K562 (cell line): Measurements from ENCODE around the gene GGT5. TPM values are rescaled to one million over a fixed set of nuclear protein-coding genes. Genes with fewer than 3 reads are reported as not detected.
"Not testable (repeated sequence)": the region's sequence is repeated elsewhere in the genome, so short reads cannot be mapped to it uniquely, and the experiment has no call there.

Source experiments
- ATAC-seq: fragments of 200-7000 bp; cut with Tn5 transposase; 3 replicates; pipeline ENCODE4 v1.9.1; 2020; ENCODE audit warnings: moderate library complexity
- BruUV-seq: library from RNA; stranded (reverse); fragments of 400-500 nt; replicated peaks from 2 replicates; lab custom pipeline; 2021; lab: Mats Ljungman, UMichigan
- CTCF ChIA-PET: fragments of 300-600 bp; formaldehyde crosslinking; extraction: SDS; loops from one replicate; lab custom pipeline; 2021; ENCODE audit warnings: low intra/inter-chr PET ratio; lab: Yijun Ruan, JAX
- POLR2A ChIA-PET: fragments of 300-600, 350-650 bp; sonication (Branson Sonifier 250); formaldehyde crosslinking; extraction: SDS; loops from one replicate; lab custom pipeline; 2021; ENCODE audit warnings: antibody characterized with exemption, inconsistent platforms; lab: Yijun Ruan, JAX
- DNase-seq, 4 experiments: peaks; one replicate each; pipeline versions ENCODE4 v3.0.0 to v3.0.0-alpha.2; 2011 to 2018; ENCODE audit warnings: low spot score in 3 of 4, mixed read lengths in 3 of 4; ENCODE audit errors: extremely low read depth in 1 of 4
- FAIRE-seq: peaks from 2 replicates; lab custom pipeline; 2011; peaks lifted over from hg19 to GRCh38; lab: Jason Lieb, UNC
- H2AFZ ChIP-seq: 2 replicates; pipeline ENCODE4 v1.6.0; 2011; ENCODE audit warnings: low read depth, low read length, control low read depth, inconsistent platforms
- H3K27ac ChIP-seq: fragments of 200-600 bp; 3 replicates; pipeline ENCODE4 v1.8.0; 2011; ENCODE audit warnings: low read depth, mild to moderate bottlenecking, control low read depth, inconsistent platforms, low read length, moderate library complexity, mixed read lengths; ENCODE audit errors: extremely low read depth
- H3K27me3 ChIP-seq, 2 experiments: fragments of 300-600 bp in 1 of 2; 2 replicates in 1 of 2; 3 replicates in 1 of 2; pipeline versions ENCODE4 v1.6.0 to v1.8.0; 2011; ENCODE audit warnings: inconsistent platforms in 2 of 2, low read length in 2 of 2, mild to moderate bottlenecking in 1 of 2, mixed read lengths in 1 of 2, moderate library complexity in 1 of 2; ENCODE audit not compliant: control insufficient read depth in 2 of 2, insufficient read depth in 2 of 2
- H3K36me3 ChIP-seq: fragments of 300-600 bp; 3 replicates; pipeline ENCODE4 v1.8.0; 2011; ENCODE audit warnings: mild to moderate bottlenecking, low read length, inconsistent platforms; ENCODE audit not compliant: control insufficient read depth, insufficient read depth
- H3K4me1 ChIP-seq, 2 experiments: fragments of 200-600 bp in 1 of 2; replicated peaks in 1 of 2; 2 replicates in 1 of 2; 3 replicates in 1 of 2; pipeline versions ENCODE4 v1.5.1 to v1.8.0; 2011; ENCODE audit warnings: inconsistent platforms in 2 of 2, low read length in 2 of 2, mild to moderate bottlenecking in 1 of 2, mixed read lengths in 1 of 2, moderate library complexity in 1 of 2; ENCODE audit not compliant: control insufficient read depth in 2 of 2, insufficient read depth in 2 of 2
- H3K4me2 ChIP-seq: 2 replicates; pipeline ENCODE4 v1.6.1; 2011; ENCODE audit warnings: low read length, control low read depth, inconsistent platforms, mixed read lengths; ENCODE audit not compliant: insufficient read depth
- H3K4me3 ChIP-seq: fragments of 200-600 bp; sonication (generic), shearing (Covaris generic); 2 replicates; pipeline ENCODE4 v1.5.1; 2016; ENCODE audit warnings: control low read depth, inconsistent platforms
- H3K79me2 ChIP-seq: fragments of 200-600 bp; 3 replicates; pipeline ENCODE4 v1.8.0; 2011; ENCODE audit warnings: low read length, inconsistent platforms; ENCODE audit not compliant: control insufficient read depth, insufficient read depth
- H3K9ac ChIP-seq, 2 experiments: 2 replicates each; pipeline versions ENCODE4 v1.6.0 to v1.6.1; 2011; ENCODE audit warnings: low read depth in 2 of 2, low read length in 2 of 2, control low read depth in 1 of 2, inconsistent platforms in 1 of 2, mild to moderate bottlenecking in 1 of 2, mixed read lengths in 1 of 2; ENCODE audit not compliant: insufficient read depth in 1 of 2
- H3K9me1 ChIP-seq: one replicate; pipeline ENCODE4 v1.6.0; 2011; ENCODE audit warnings: inconsistent platforms, mild to moderate bottlenecking, low read length, moderate library complexity; ENCODE audit not compliant: control insufficient read depth, insufficient read depth
- H3K9me3 ChIP-seq: replicated peaks from 2 replicates; pipeline ENCODE4 v1.5.1; 2011; ENCODE audit warnings: low read depth, low read length, inconsistent platforms; ENCODE audit not compliant: control insufficient read depth, insufficient read depth
- H4K20me1 ChIP-seq: replicated peaks from 2 replicates; pipeline ENCODE4 v1.6.1; 2011; ENCODE audit warnings: low read length, inconsistent platforms, mixed read lengths; ENCODE audit not compliant: control insufficient read depth, insufficient read depth
- ETS2 ChIP-seq: IDR thresholded peaks from 2 replicates; pipeline ENCODE4 v1.6.1; 2016; ENCODE audit warnings: borderline replicate concordance, missing genetic modification characterization, mild to moderate bottlenecking, moderate library complexity, missing compliant biosample characterization; ENCODE audit not compliant: poor library complexity, severe bottlenecking
- KAT8 ChIP-seq: fragments of 450-650 bp; IDR thresholded peaks from 2 replicates; pipeline ENCODE4 v1.6.1; 2016; ENCODE audit warnings: low read depth, mild to moderate bottlenecking
- RNF219 ChIP-seq: fragments of 250-450 bp; sonication (Bioruptor Pico); IDR thresholded peaks from 2 replicates; pipeline ENCODE4 v1.5.0; 2022; ENCODE audit warnings: mild to moderate bottlenecking
- ZNF134 ChIP-seq: fragments of 250-450 bp; sonication (Bioruptor Pico); conservative IDR thresholded peaks from 2 replicates; pipeline ENCODE4 v1.4.0; 2020
- WGBS: fragments of 100-300 bp; shearing (Covaris generic); methylation state at CpG from one replicate; pipeline ENCODE4 v1.1.6; 2016; ENCODE audit warnings: low coverage, mixed read lengths; ENCODE audit not compliant: insufficient coverage; ENCODE audit errors: missing lambda C conversion rate; 5-methylcytosine and 5-hydroxymethylcytosine counted together
- in situ Hi-C: fragments of 300-500 bp; cut with MboI; formaldehyde crosslinking; loops from 4 replicates; pipeline ENCODE4 v1.15.0; 2018; ENCODE audit warnings: inconsistent platforms, mixed read lengths
- intact Hi-C: fragments of 100-400 bp; cut with micrococcal nuclease; formaldehyde crosslinking; loops from 2 replicates; pipeline ENCODE4 v1.14.2; 2022
- polyA plus RNA-seq, 8 experiments: library from polyadenylated mRNA; depleted of rRNA in 4 of 8; stranded (reverse) in 5 of 8; unstranded in 3 of 8; fragments of >200 nt; fragmentation: Nextera tagmentation in 2 of 8; fragmentation: Illumina TruSeq in 1 of 8; extraction: Ambion mirVana in 2 of 8; extraction: Trizol in 1 of 8; gene quantifications; 2 replicates each; pipeline versions ENCODE4 v1.2.1 to v1.2.3, GENCODE V29; 2011 to 2014; ENCODE audit warnings: inconsistent platforms in 1 of 8, missing spikeins in 1 of 8
- total RNA-seq, 7 experiments: library from RNA; depleted of rRNA in 6 of 7; stranded (reverse); fragments of >200 nt in 6 of 7; fragmentation: Illumina TruSeq in 2 of 7; extraction: Trizol in 2 of 7; gene quantifications; 2 replicates each; pipeline versions ENCODE4 v1.2.1 to v1.2.3, GENCODE V29; 2011 to 2021; ENCODE audit warnings: low replicate concordance in 1 of 7
- TF ChIP-seq, protein P1 (sequence below): fragments of 450-650 bp; formaldehyde crosslinking; IDR thresholded peaks from 2 replicates; pipeline ENCODE4 v1.4.0; 2020; ENCODE audit warnings: mild to moderate bottlenecking
- TF ChIP-seq, protein P2 (sequence below): sonication (generic); formaldehyde crosslinking; IDR thresholded peaks from 2 replicates; pipeline ENCODE4 v1.8.0; 2022; ENCODE audit warnings: mild to moderate bottlenecking, missing genetic modification reagents

The GGT5 gene
- total and polyA plus RNA-seq, 9 of the 15 experiments (the other 6 are each of a cell fraction or from before 2014, with no cell fraction given), result 0.07 to 0.69 (median 0.18) TPM; not detected in 4

DNA sequence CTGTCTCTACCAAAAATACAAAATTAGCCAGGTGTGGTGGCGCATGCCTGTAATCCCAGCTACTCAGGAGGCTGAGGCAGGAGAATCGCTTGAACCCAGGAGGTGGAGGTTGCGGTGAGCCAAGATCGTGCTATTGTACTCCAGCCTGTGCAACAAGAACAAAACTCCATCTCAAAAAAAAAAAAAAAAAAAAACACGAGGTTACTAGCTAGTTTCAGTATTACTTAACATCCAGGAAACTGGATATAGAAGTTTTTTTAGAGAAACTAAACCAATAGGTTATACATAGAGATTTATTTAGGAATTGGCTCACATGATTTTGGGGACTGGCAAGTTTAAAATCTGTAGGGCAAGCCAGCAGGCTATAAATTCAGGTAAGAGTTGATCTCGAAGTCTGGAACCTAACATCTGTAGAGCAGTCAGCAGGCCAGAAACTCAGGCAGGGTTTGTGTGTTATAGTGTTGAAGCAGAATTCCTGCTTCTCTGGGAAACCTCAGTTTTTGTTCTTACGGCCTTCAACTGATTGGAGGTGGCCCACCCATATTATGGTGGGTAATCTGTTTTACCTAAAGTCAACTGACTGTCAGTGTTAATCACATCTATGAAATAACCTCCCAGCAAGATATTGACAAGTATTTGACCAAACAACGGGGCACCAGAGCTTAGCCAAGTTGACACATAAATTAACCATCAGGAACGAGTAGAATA lies 3.7 kb downstream of the GGT5 start:
- TF ChIP-seq ZNF134 (CRISPR knock-in tag), result peak; percentile 89
- H3K4me3 ChIP-seq, H3K9me3 ChIP-seq, H3K79me2 ChIP-seq, H4K20me1 ChIP-seq, H3K27ac ChIP-seq, H2AFZ ChIP-seq, ATAC-seq, H3K9ac ChIP-seq, intact Hi-C loops, CTCF ChIA-PET, FAIRE-seq, H3K36me3 ChIP-seq, DNase-seq, H3K4me2 ChIP-seq, BruUV-seq, POLR2A ChIA-PET, H3K9me1 ChIP-seq, H3K27me3 ChIP-seq: not testable (repeated sequence)
- 30% methylated on average over 6 of the region's 9 CpGs for WGBS
- peaks cover 0 to 20% of the 10 kb centered on the region in 2 experiments; a peak in 2 of 5 replicates for H3K4me1 ChIP-seq
- in situ Hi-C loops, result loop anchor here (5.0 kb wide), 1 partner anchor 44 kb away; no protein-coding TSS in a partner anchor

DNA sequence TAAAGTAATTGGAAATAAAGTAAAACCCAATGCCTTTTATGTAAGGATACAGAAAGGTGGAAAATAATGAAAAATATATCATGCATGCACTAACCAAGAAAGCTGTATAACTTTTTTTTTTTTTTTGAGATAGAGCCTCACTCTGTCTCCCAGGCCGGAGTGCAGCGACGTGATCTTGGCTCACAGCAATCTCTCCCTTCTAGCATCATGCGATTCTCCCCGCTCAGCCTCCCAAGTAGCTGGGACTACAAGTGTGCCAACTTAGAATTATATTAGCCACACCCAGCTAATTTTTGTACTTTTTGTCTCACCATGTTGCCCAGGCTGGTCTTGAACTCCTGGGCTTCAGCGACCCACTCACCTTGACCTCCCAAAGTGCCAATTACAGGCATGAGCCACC lies 4.5 kb downstream of the GGT5 start:
- in situ Hi-C loops, result loop anchor here (5.0 kb wide), 1 partner anchor 43 kb away; no protein-coding TSS in a partner anchor
- Histone ChIP-seq H3K9me3 (no peaks in the 10 kb centered on the region), H3K27ac (no peak overlapping the region), H3K4me3 (no peak overlapping the region), H2AFZ (no peak overlapping the region), H3K27me3 (no peaks in the 10 kb centered on the region), H3K36me3 (no peaks in the 10 kb centered on the region), H3K9me1 (no peaks in the 10 kb centered on the region), H4K20me1 (no peaks in the 10 kb centered on the region), H3K4me2 (no peak overlapping the region), H3K79me2 (no peaks in the 10 kb centered on the region), H3K9ac (no peak overlapping the region), H3K4me1 (peaks cover 0 to 20% of the 10 kb centered on the region in 2 experiments; a peak in 2 of 5 replicates)
- intact Hi-C loops, result no loop called here
- ChIA-PET POLR2A (no interaction called here), CTCF (interaction anchor here (0.6 kb wide), 1 partner anchor 11 kb away, joined by 3 read pairs; no protein-coding TSS in a partner anchor)
- no TSS peak for BruUV-seq
- ATAC-seq (no peak), FAIRE-seq (no peak), DNase-seq (no peak)
- 70% methylated on average over 3 of the region's 6 CpGs for WGBS
- TF ChIP-seq RNF219 (CRISPR knock-in tag) (no peak), KAT8 (no peak), ETS2 (tag) (no peak)
- TF ChIP-seq, protein P1, sequence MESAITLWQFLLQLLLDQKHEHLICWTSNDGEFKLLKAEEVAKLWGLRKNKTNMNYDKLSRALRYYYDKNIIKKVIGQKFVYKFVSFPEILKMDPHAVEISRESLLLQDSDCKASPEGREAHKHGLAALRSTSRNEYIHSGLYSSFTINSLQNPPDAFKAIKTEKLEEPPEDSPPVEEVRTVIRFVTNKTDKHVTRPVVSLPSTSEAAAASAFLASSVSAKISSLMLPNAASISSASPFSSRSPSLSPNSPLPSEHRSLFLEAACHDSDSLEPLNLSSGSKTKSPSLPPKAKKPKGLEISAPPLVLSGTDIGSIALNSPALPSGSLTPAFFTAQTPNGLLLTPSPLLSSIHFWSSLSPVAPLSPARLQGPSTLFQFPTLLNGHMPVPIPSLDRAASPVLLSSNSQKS (CRISPR knock-in tag), result no peak
- TF ChIP-seq, protein P2, sequence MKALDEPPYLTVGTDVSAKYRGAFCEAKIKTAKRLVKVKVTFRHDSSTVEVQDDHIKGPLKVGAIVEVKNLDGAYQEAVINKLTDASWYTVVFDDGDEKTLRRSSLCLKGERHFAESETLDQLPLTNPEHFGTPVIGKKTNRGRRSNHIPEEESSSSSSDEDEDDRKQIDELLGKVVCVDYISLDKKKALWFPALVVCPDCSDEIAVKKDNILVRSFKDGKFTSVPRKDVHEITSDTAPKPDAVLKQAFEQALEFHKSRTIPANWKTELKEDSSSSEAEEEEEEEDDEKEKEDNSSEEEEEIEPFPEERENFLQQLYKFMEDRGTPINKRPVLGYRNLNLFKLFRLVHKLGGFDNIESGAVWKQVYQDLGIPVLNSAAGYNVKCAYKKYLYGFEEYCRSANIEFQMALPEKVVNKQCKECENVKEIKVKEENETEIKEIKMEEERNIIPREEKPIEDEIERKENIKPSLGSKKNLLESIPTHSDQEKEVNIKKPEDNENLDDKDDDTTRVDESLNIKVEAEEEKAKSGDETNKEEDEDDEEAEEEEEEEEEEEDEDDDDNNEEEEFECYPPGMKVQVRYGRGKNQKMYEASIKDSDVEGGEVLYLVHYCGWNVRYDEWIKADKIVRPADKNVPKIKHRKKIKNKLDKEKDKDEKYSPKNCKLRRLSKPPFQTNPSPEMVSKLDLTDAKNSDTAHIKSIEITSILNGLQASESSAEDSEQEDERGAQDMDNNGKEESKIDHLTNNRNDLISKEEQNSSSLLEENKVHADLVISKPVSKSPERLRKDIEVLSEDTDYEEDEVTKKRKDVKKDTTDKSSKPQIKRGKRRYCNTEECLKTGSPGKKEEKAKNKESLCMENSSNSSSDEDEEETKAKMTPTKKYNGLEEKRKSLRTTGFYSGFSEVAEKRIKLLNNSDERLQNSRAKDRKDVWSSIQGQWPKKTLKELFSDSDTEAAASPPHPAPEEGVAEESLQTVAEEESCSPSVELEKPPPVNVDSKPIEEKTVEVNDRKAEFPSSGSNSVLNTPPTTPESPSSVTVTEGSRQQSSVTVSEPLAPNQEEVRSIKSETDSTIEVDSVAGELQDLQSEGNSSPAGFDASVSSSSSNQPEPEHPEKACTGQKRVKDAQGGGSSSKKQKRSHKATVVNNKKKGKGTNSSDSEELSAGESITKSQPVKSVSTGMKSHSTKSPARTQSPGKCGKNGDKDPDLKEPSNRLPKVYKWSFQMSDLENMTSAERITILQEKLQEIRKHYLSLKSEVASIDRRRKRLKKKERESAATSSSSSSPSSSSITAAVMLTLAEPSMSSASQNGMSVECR (CRISPR knock-in tag), result no peak
